Effector memory CD8-positive, alpha-beta T cell (primary cell): ENCODE data around the gene TMEM256.

Experiments
- ATAC-seq: fragments of 150-1000 bp; cut with Tn5 transposase; replicated peaks from 2 replicates; pipeline ENCODE4 v1.10.0; 2021; ENCODE audit warnings: mild to moderate bottlenecking, moderate library complexity
- DNase-seq, 3 experiments: peaks; one replicate each; pipeline ENCODE4 v3.0.0; 2021
- H3K27ac Mint-ChIP-seq, 2 donors: one replicate each; pipeline ENCODE4 v1.8.0; 2022; ENCODE audit warnings: mild to moderate bottlenecking in 2 of 2, mixed read lengths in 2 of 2, moderate library complexity in 2 of 2
- H3K27me3 Mint-ChIP-seq, 2 donors: one replicate each; pipeline ENCODE4 v1.8.0; 2022; ENCODE audit warnings: mixed read lengths in 2 of 2
- H3K36me3 Mint-ChIP-seq: one replicate; pipeline ENCODE4 v1.8.0; 2022; ENCODE audit warnings: mild to moderate bottlenecking, moderate library complexity, mixed read lengths; ENCODE audit not compliant: insufficient read depth
- H3K4me1 Mint-ChIP-seq, 2 donors: one replicate each; pipeline ENCODE4 v1.8.0; 2022; ENCODE audit warnings: low read depth in 2 of 2, mixed read lengths in 2 of 2
- H3K4me3 Mint-ChIP-seq, 2 donors: one replicate each; pipeline ENCODE4 v1.8.0; 2022; ENCODE audit warnings: mild to moderate bottlenecking in 2 of 2, mixed read lengths in 2 of 2, moderate library complexity in 2 of 2
- H3K9me3 Mint-ChIP-seq, 2 donors: one replicate each; pipeline ENCODE4 v1.8.0; 2022; ENCODE audit warnings: mixed read lengths in 2 of 2

Gene TMEM256

DNA sequence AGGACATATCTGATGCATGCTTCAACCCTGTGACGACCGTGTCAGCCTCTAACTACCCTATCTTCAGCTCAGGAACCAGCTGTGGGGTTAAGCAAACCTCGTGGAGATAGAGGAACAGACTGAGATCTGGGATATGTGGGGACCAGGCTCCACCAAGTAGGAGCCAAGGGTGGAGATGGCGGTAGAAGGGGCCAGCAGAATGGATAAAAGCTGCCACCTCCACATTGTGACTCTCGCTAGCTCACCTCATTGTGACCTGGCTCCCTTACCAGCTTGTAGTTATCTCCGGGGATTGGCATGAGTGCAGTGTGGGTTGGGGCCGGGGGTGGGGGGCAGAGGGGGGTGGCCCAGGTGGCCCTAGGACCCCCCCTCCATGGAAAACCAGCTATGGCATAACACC is 21.4 kb upstream of the TMEM256 start, which contains the start of gene SPEM2:
SPEM2 (plus strand) TSS at position 301 of the 400 bp plus-strand sequence; CDS start at position 374, 73 bp downstream.
- no peak within 1 kb of the TSS for H3K4me3 Mint-ChIP-seq

DNA sequence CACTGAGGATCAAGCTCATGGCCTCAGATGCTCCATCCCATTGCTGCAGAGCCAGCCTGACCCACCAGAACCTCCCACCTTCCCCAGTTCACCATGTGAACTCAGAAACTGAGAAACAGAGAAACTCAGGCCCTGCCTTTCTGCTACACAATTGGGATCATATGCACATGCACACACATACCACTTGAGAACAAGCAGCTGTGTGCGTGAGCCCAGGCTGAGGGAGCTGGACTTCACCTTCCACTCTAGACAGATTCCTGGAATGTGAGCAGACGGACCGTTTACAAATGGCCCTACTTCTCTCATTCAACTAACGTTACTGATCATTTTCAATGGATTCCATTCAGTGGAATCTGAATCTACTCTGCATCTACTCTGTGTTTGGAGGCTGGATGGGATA is 19.8 kb upstream of the TMEM256 start:
- Mint-ChIP-seq H3K4me1 (peaks cover 0 to 1% of the 10 kb centered on the region in 2 donors), H3K27ac (peak overlapping the region in 1 of 2 donors; percentile 36), H3K9me3 (no peaks in the 10 kb centered on the region), H3K27me3 (peaks cover 7 to 8% of the 10 kb centered on the region in 2 donors), H3K4me3 (no peak overlapping the region), H3K36me3 (no peaks in the 10 kb centered on the region)
- DNase-seq (no peak), ATAC-seq (no peak)

More for the DNA sequence above, 21.4 kb upstream of the TMEM256 start, which contains the start of gene SPEM2:
- H3K27ac Mint-ChIP-seq: peak within 1 kb of the TSS in 1 of 2 donors; percentile 36
- H3K4me1 Mint-ChIP-seq: peaks cover 0 to 1% of the 10 kb centered on the region in 2 donors
- H3K36me3 Mint-ChIP-seq: no peaks in the 10 kb centered on the region
- no peaks in the 10 kb centered on the region for H3K9me3 Mint-ChIP-seq
- H3K27me3 Mint-ChIP-seq: no peaks in the 10 kb centered on the region
- no peak for DNase-seq
- no peak for ATAC-seq

DNA sequence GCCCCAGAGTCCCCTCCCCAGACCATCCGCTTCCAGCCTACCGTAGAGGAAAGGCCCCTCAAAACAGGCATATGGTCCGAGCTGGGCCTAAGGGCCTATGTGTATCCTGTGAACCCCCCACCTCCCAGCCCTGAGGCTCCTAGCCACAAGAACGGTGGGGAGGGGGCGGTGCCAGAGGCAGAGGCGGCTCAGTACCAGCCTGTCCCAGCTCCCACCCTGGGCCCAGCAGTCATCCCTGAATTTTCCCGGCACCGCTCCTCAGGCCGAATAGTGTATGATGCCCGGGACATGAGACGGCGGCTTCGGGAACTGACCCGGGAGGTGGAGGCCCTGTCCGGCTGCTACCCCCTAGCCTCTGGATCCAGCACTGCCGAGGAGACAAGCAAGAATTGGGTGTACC is 17.3 kb upstream of the TMEM256 start:
- DNase-seq (no peak), ATAC-seq (no peak)
- Mint-ChIP-seq H3K27ac (no peak overlapping the region), H3K9me3 (no peaks in the 10 kb centered on the region), H3K4me1 (peaks cover 1 to 4% of the 10 kb centered on the region in 2 donors), H3K27me3 (peaks cover 7 to 10% of the 10 kb centered on the region in 2 donors), H3K36me3 (no peaks in the 10 kb centered on the region), H3K4me3 (no peak overlapping the region)

DNA sequence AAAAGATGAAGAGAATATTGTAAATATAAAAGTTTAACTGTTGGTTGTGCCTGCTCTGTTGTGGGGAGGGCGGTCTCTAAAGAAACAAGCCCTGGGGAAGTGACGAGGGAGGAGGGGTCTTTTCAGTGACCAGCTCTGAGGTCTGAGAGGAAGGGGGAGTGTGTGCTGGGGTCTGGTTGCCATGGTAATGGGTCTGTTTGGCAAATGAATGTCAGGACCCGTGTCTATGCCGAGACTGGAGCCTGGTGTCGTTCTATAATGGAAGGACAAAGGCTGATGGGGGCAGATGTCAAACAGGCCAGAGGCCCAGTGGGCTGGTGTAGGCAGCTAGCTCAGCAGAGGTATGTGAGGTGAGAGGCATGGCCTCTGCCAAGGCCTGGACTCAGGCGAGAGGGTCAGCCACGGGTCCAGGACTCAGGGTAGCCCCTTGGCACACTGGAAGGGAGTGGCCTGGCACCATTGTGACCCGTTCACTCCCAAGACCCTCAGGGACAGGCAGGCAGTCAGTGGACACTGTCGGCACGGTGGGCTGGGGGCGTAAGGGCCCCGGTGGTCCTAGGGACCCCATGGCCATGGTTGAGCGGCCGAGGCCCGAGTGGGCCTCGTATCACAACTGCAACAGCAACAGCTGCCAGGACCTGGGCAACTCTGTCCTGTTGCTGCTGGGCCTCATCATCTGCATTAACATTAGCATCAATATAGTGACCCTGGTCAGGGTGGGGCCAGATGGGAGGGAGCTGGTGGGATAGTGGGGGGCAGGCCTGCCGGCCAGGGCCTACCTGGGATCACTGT is 16.1 kb upstream of the TMEM256 start, which contains the start of gene SPEM1:
SPEM1 (plus strand) TSS at position 506 of the 792 bp plus-strand sequence; CDS start at position 567, 61 bp downstream.
- ATAC-seq (no peak), DNase-seq (no peak)
- Mint-ChIP-seq H3K36me3 (no peaks in the 10 kb centered on the region), H3K27me3 (peaks cover 7 to 10% of the 10 kb centered on the region in 2 donors), H3K9me3 (no peaks in the 10 kb centered on the region), H3K27ac (no peak within 1 kb of the TSS), H3K4me3 (no peak within 1 kb of the TSS), H3K4me1 (peaks cover 1 to 4% of the 10 kb centered on the region in 2 donors)

DNA sequence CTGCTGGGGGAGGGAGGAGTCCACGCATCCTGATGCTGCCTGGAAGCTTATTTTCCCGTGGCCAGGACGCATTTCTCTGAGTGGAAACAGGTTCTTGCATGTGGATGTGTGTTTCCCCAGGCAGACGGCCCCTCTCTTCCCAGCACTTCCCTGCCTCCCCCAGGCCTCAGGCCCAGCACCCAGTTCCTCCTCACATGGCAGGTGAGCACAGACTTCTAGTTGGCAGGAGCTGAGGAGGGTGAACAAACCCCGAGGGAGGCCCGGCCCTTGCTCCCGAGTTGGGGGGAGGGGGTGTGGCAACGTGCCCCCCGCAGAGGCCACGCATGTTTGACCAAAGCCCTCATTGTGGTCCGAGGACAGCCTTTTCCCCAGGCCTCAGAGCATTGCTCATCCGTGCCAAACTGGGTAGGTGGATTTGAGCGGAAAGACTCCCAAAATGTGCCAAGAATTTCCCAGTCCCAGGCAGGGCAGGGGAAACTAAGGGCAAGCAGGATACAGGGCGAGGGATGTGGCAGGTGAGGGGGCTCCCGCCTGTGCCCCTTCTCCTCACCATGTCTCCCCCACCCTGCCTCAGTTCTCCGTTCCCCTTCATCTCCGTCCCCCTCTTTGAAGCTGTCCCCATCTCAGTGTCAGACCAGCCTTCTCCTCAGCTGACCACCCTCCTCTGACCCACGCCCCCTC is 14.7 kb upstream of the TMEM256 start:
- Mint-ChIP-seq H3K27me3 (peaks cover 7 to 10% of the 10 kb centered on the region in 2 donors), H3K4me1 (peaks cover 0 to 4% of the 10 kb centered on the region in 2 donors), H3K27ac (no peak overlapping the region), H3K36me3 (no peaks in the 10 kb centered on the region), H3K9me3 (no peaks in the 10 kb centered on the region), H3K4me3 (no peak overlapping the region)
- ATAC-seq (no peak), DNase-seq (no peak)

DNA sequence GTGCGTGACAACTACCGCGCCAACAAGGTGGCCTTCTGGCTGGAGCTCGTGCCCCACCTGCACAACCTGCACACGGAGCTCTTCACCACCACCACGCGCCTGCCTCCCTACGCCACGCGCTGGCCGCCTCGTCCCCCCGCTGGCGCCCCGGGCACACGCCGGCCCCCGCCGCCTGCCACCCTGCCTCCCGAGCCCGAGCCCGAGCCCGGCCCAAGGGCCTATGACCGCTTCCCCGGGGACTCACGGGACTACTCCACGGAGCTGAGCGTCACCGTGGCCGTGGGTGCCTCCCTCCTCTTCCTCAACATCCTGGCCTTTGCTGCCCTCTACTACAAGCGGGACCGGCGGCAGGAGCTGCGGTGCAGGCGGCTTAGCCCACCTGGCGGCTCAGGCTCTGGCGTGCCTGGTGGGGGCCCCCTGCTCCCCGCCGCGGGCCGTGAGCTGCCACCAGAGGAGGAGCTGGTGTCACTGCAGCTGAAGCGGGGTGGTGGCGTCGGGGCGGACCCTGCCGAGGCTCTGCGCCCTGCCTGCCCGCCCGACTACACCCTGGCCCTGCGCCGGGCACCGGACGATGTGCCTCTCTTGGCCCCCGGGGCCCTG is 13.3 kb upstream of the TMEM256 start:
- ATAC-seq (no peak), DNase-seq (no peak)
- H3K4me1 Mint-ChIP-seq: peaks cover 1 to 4% of the 10 kb centered on the region in 2 donors
- no peak overlapping the region for H3K27ac Mint-ChIP-seq
- no peaks in the 10 kb centered on the region for H3K36me3 Mint-ChIP-seq
- H3K9me3 Mint-ChIP-seq: no peaks in the 10 kb centered on the region
- H3K27me3 Mint-ChIP-seq: peaks cover 7 to 10% of the 10 kb centered on the region in 2 donors
- H3K4me3 Mint-ChIP-seq: no peak overlapping the region

DNA sequence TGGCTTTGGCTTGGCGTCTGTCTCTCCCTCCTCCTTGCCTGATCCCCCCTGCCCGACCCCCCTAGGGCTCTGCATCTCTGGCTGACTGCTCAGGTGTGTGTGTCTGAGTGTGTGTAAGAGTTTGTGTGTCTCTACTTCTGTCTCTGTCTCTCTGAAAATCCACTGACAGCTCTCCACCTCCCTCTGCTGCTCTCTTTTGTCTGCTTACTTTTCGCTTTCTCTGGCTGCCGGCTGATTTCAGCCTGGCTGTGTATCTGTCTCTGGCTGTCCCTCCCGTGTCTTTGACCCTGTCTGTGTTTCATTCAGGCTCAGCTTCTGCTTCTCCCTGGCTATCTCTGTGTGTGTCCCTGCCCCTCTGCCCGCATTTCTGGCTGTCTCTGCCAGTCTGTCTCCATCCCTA is 12.4 kb upstream of the TMEM256 start:
- DNase-seq (no peak), ATAC-seq (no peak)
- Mint-ChIP-seq H3K27ac (no peak overlapping the region), H3K4me3 (no peak overlapping the region), H3K27me3 (peaks cover 7 to 10% of the 10 kb centered on the region in 2 donors), H3K4me1 (peaks cover 1 to 4% of the 10 kb centered on the region in 2 donors), H3K9me3 (no peaks in the 10 kb centered on the region), H3K36me3 (no peaks in the 10 kb centered on the region)

DNA sequence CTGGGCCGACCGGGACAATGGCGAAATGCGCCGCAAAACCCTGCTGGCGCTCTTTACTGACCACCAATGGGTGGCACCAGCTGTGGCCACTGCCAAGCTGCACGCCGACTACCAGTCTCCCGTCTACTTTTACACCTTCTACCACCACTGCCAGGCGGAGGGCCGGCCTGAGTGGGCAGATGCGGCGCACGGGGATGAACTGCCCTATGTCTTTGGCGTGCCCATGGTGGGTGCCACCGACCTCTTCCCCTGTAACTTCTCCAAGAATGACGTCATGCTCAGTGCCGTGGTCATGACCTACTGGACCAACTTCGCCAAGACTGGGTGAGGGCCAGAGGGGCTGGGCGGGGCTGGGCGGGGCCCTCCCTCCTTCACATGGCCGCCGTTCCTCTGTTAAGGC is 11.9 kb upstream of the TMEM256 start:
- ATAC-seq (no peak), DNase-seq (no peak)
- Mint-ChIP-seq H3K4me1 (peaks cover 1 to 4% of the 10 kb centered on the region in 2 donors), H3K4me3 (no peak overlapping the region), H3K27me3 (peaks cover 7 to 10% of the 10 kb centered on the region in 2 donors), H3K9me3 (no peaks in the 10 kb centered on the region), H3K36me3 (no peaks in the 10 kb centered on the region), H3K27ac (no peak overlapping the region)

DNA sequence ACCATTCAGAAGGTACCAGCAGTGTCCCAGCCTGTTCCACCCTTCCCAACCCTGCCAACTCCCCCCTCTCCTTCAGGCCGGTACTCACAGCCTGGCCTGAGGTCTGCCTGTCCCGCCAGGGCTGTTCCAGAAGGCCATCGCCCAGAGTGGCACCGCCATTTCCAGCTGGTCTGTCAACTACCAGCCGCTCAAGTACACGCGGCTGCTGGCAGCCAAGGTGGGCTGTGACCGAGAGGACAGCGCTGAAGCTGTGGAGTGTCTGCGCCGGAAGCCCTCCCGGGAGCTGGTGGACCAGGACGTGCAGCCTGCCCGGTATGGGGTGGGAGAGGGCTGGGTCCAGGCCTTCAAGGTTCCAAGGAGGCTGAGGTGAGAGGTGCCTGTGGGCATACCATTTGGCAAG is 10.9 kb upstream of the TMEM256 start:
- ATAC-seq (no peak), DNase-seq (no peak)
- H3K9me3 Mint-ChIP-seq: no peaks in the 10 kb centered on the region
- H3K4me1 Mint-ChIP-seq: peaks cover 1 to 4% of the 10 kb centered on the region in 2 donors
- no peak overlapping the region for H3K27ac Mint-ChIP-seq
- H3K27me3 Mint-ChIP-seq: peaks cover 6 to 10% of the 10 kb centered on the region in 2 donors
- no peaks in the 10 kb centered on the region for H3K36me3 Mint-ChIP-seq
- H3K4me3 Mint-ChIP-seq: no peak overlapping the region

DNA sequence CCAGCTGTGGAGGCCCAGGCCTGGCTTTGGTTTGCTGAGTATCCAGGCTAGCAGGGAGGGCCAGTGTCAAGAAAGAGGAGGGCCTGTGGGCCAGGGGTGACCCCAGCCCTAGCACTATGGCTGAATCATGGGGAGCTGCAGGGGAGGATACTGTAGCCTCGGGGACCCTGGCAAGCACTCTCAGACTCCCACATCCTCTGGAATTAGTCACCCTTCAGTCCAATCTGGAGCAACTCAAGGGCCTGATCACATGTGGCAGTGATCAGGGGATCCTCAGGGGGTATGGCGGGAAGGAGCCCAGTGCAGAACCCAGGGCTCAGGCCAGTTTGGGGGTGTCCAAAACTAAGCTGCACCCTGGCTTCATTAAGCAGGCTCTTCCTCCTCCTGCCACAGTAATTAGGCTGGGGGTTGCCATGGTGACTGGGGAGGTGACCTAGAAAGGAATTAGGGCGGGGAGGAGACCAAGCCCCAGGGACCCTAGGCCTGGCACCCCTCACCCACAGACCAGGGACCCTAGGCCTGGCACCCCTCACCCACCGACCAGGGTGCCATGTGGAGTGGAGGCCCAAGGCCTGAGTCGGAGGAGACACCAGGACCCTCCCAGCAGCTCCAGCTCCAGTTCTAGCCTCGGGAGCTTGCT is 9.6 kb upstream of the TMEM256 start:
- Mint-ChIP-seq H3K9me3 (no peaks in the 10 kb centered on the region), H3K36me3 (no peaks in the 10 kb centered on the region), H3K4me3 (no peak overlapping the region), H3K4me1 (peaks cover 1 to 4% of the 10 kb centered on the region in 2 donors), H3K27me3 (peaks cover 0 to under 1% of the 10 kb centered on the region in 2 donors), H3K27ac (no peak overlapping the region)
- no peak for DNase-seq
- ATAC-seq: no peak

DNA sequence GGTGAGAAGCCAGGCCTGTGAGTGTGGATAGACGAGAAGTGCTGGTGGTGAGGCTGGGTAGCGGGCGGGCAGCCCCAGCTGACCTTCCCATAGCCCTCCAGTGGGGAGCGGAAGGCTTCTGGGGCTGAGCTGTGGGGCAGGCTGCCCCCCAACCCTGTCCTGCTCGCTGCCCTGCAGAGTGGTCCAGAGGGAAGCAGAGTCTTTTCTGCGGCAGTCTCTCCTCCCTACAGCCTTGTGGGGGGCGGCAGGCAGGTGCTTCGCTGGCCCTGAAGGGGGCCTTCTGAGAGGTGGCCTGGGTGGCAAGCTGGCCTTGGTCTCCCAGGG is 7.5 kb upstream of the TMEM256 start:
- H3K27me3 Mint-ChIP-seq: no peaks in the 10 kb centered on the region
- ATAC-seq (no peak), DNase-seq (no peak)
- no peak overlapping the region for H3K27ac Mint-ChIP-seq
- H3K4me3 Mint-ChIP-seq: no peak overlapping the region
- H3K36me3 Mint-ChIP-seq: peaks cover 7% of the 10 kb centered on the region
- H3K4me1 Mint-ChIP-seq: peaks cover under 1 to 3% of the 10 kb centered on the region in 2 donors
- H3K9me3 Mint-ChIP-seq: no peaks in the 10 kb centered on the region

DNA sequence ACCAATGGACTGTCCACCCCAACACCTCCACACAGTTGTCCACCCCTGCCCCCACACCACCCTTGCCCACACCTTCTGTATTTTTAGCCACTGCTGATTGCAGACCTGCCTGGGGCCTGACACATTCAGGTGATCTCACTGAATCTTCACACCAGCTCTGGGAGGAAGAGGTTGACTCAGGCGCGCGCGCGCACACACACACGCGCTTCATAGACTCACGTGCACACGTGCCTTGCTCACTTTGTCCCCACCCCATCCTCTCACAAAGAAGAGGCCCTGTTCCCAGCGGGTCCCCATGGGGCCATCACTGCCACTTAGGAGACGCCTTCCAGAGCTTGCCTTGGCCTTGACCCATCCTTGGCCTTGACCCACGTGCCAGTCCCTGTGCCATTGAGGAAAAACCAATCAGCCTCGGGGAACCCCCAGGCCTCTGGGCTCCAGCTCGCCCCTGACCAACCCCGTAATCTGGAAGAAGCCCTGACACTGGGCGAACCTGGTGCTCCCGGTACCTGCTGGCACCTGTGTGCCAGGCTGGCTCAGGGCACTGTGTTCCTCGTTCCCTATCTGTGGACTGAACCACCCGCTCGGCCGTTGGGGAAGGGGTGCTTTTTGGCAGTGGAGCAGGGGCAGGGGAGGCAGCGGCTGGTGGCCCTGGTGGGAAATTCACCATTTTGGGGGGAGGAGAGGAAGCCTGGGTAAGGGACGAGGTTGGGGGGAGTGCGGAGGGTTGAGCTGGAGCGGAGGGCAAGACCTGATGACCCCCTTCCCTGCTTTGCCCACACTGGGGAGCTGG is 6.9 kb upstream of the TMEM256 start:
- ATAC-seq (no peak), DNase-seq (no peak)
- H3K4me1 Mint-ChIP-seq: peaks cover 2 to 5% of the 10 kb centered on the region in 2 donors
- no peak overlapping the region for H3K4me3 Mint-ChIP-seq
- peaks cover 9% of the 10 kb centered on the region for H3K36me3 Mint-ChIP-seq
- H3K27ac Mint-ChIP-seq: no peak overlapping the region
- H3K27me3 Mint-ChIP-seq: no peaks in the 10 kb centered on the region
- H3K9me3 Mint-ChIP-seq: no peaks in the 10 kb centered on the region
